Colonic mucosa (tissue), 4 donors: Measurements from ENCODE around the gene ARID3B. TPM values are rescaled to one million over a fixed set of nuclear protein-coding genes. Genes with fewer than 3 reads are reported as not detected.
"Not testable (repeated sequence)": the region's sequence is repeated elsewhere in the genome, so short reads cannot be mapped to it uniquely, and the experiment has no call there.

ENCODE experiments used
- DNase-seq: peaks from one replicate; pipeline ENCODE4 v3.0.0-alpha.2; 2020
- H3K27ac ChIP-seq: fragments of 200-600 bp; one replicate; pipeline ENCODE4 v1.8.0; 2021
- H3K27me3 ChIP-seq: fragments of 200-600 bp; one replicate; pipeline ENCODE4 v1.8.0; 2021
- H3K36me3 ChIP-seq: fragments of 200-600 bp; one replicate; pipeline ENCODE4 v1.8.0; 2021
- H3K4me1 ChIP-seq: fragments of 200-600 bp; one replicate; pipeline ENCODE4 v1.8.0; 2021; ENCODE audit warnings: mild to moderate bottlenecking
- H3K4me3 ChIP-seq: fragments of 200-600 bp; one replicate; pipeline ENCODE4 v1.8.0; 2021
- H3K9ac ChIP-seq, 2 donors: one replicate each; pipeline ENCODE4 v1.7.0; 2013; ENCODE audit warnings: control low read depth in 2 of 2, low read depth in 2 of 2, low read length in 2 of 2
- H3K9me3 ChIP-seq: fragments of 200-600 bp; one replicate; pipeline ENCODE4 v1.8.0; 2021
- CTCF ChIP-seq: fragments of 200-600 bp; IDR thresholded peaks from one replicate; pipeline ENCODE4 v1.8.0; 2022; ENCODE audit warnings: antibody characterized with exemption, mild to moderate bottlenecking
- intact Hi-C: fragments of 100-400 bp; cut with DNase I; formaldehyde crosslinking; loops from one replicate; pipeline ENCODE4 v1.14.1; 2022
- total RNA-seq, 2 donors: library from RNA; stranded (reverse); fragmentation: NEBNext Ultra II Directional in 1 of 2; extraction: Animal tissue kit (Norgen Biotek cat#: 25700) in 1 of 2; gene quantifications; one replicate each; pipeline ENCODE4 v1.2.1, GENCODE V29; 2021
- donor health status: healthy.
- donor health status: DM: no; HTN: no; CAD: no.
- donor health status: DM: no; HTN: no; CAD: no.

The ARID3B gene
- total RNA-seq, 2 donors from 2014 or later: 8.8 to 9.5 TPM

- DNase-seq: no peak
- H3K4me3 ChIP-seq: no peak overlapping the region
- intact Hi-C loops: no loop called here
Observed at GRCh38 chr15:74626752-74627692, 86.0 kb downstream of the ARID3B start.

GRCh38 chr15:74627766-74628165 lies 86.7 kb downstream of the ARID3B start:
- no peaks in the 10 kb centered on the region for H3K9me3 ChIP-seq
- no peaks in the 10 kb centered on the region for H3K4me1 ChIP-seq
- DNase-seq: no peak
- intact Hi-C loops: no loop called here
- H3K27ac ChIP-seq: no peak overlapping the region
- no peak for TF ChIP-seq CTCF
- H3K27me3 ChIP-seq: no peaks in the 10 kb centered on the region
- H3K4me3 ChIP-seq: no peak overlapping the region
- no peak overlapping the region for H3K9ac ChIP-seq
- peaks cover 42% of the 10 kb centered on the region for H3K36me3 ChIP-seq

More at GRCh38 chr15:74626752-74627692, 86.0 kb downstream of the ARID3B start:
- Histone ChIP-seq H3K9me3 (no peaks in the 10 kb centered on the region), H3K9ac (no peak overlapping the region), H3K36me3 (peaks cover 49% of the 10 kb centered on the region), H3K27ac (no peak overlapping the region), H3K4me1 (no peaks in the 10 kb centered on the region), H3K27me3 (no peaks in the 10 kb centered on the region)
- TF ChIP-seq CTCF: no peak

GRCh38 chr15:74628199-74628598 lies 87.2 kb downstream of the ARID3B start:
- no peak for DNase-seq
- peaks cover 37% of the 10 kb centered on the region for H3K36me3 ChIP-seq
- TF ChIP-seq CTCF: no peak

GRCh38 chr15:74628949-74629348 lies 87.9 kb downstream of the ARID3B start:
- no peak overlapping the region for H3K4me3 ChIP-seq
- no peaks in the 10 kb centered on the region for H3K9me3 ChIP-seq
- no peak for TF ChIP-seq CTCF
- no peak for DNase-seq
- H3K9ac ChIP-seq: no peak overlapping the region
- H3K4me1 ChIP-seq: no peaks in the 10 kb centered on the region
- intact Hi-C loops: no loop called here
- no peak overlapping the region for H3K27ac ChIP-seq
- H3K36me3 ChIP-seq: peaks cover 30% of the 10 kb centered on the region
- H3K27me3 ChIP-seq: no peaks in the 10 kb centered on the region

More at GRCh38 chr15:74628199-74628598, 87.2 kb downstream of the ARID3B start:
- no peak overlapping the region for H3K9ac ChIP-seq
- no peaks in the 10 kb centered on the region for H3K27me3 ChIP-seq
- H3K4me1 ChIP-seq: no peaks in the 10 kb centered on the region
- H3K27ac ChIP-seq: no peak overlapping the region
- H3K9me3 ChIP-seq: no peaks in the 10 kb centered on the region
- intact Hi-C loops: no loop called here
- no peak overlapping the region for H3K4me3 ChIP-seq

- H3K36me3 ChIP-seq: peaks cover 26% of the 10 kb centered on the region
- not testable (repeated sequence) for H3K27ac ChIP-seq, H3K27me3 ChIP-seq, H3K9ac ChIP-seq, H3K4me1 ChIP-seq, H3K4me3 ChIP-seq, H3K9me3 ChIP-seq, DNase-seq
- intact Hi-C loops: loop anchor here (5.0 to 10.0 kb wide), 2 partner anchors 257 to 325 kb away; partner anchors contain the start of gene RPP25
Observed at GRCh38 chr15:74629696-74630095, 88.7 kb downstream of the ARID3B start.
